ENCODE measurements around the gene RCC1.
"Not testable (repeated sequence)": the region's sequence is repeated elsewhere in the genome, so short reads cannot be mapped to it uniquely, and the experiment has no call there.

The RCC1 gene

GRCh38 chr1:28548318-28548717 lies 42.5 kb downstream of the RCC1 start:
- DNase-seq (ENCODE audit: low read depth) = no peak

GRCh38 chr1:28551381-28551780 lies 45.5 kb downstream of the RCC1 start:
- no peak for DNase-seq (ENCODE audit: low read depth)

- peak; percentile 96 for DNase-seq (ENCODE audit: low read depth)
These were observed 47.2 kb downstream of the RCC1 start, which contains the start of gene TRNAU1AP for GRCh38 chr1:28552758-28553663. Gene TRNAU1AP (plus strand): TSS chr1:28553085. CDS start chr1:28553111, 26 bp downstream.

- no peak for DNase-seq (ENCODE audit: low read depth)
These were observed 55.0 kb downstream of the RCC1 start for GRCh38 chr1:28560886-28561285.

GRCh38 chr1:28564310-28564709 lies 58.5 kb downstream of the RCC1 start:
- DNase-seq (ENCODE audit: low read depth) = no peak

GRCh38 chr1:28565040-28565439 lies 59.2 kb downstream of the RCC1 start:
- DNase-seq (ENCODE audit: low read depth) = no peak

GRCh38 chr1:28565726-28566125 lies 59.9 kb downstream of the RCC1 start:
- DNase-seq (ENCODE audit: low read depth) = no peak

GRCh38 chr1:28566931-28567330 lies 61.1 kb downstream of the RCC1 start:
- no peak for DNase-seq (ENCODE audit: low read depth)

- no peak for DNase-seq (ENCODE audit: low read depth)
These were observed 66.1 kb downstream of the RCC1 start for GRCh38 chr1:28571911-28572310.

- not testable (repeated sequence) for DNase-seq (ENCODE audit: low read depth)
These were observed 67.0 kb downstream of the RCC1 start for GRCh38 chr1:28572891-28573290.

GRCh38 chr1:28573564-28573963 lies 67.7 kb downstream of the RCC1 start:
- DNase-seq (ENCODE audit: low read depth) = no peak

GRCh38 chr1:28577052-28577678 lies 71.3 kb downstream of the RCC1 start:
- DNase-seq (ENCODE audit: low read depth) = no peak

GRCh38 chr1:28577738-28578536 lies 72.1 kb downstream of the RCC1 start:
- DNase-seq (ENCODE audit: low read depth) = no peak

GRCh38 chr1:28578696-28579218 lies 72.9 kb downstream of the RCC1 start:
- DNase-seq (ENCODE audit: low read depth) = no peak

- DNase-seq (ENCODE audit: low read depth) = no peak
These were observed 73.6 kb downstream of the RCC1 start for GRCh38 chr1:28579401-28579800.

- peak; percentile 53 for DNase-seq (ENCODE audit: low read depth)
These were observed 75.1 kb downstream of the RCC1 start for GRCh38 chr1:28580722-28581530.

GRCh38 chr1:28581531-28582247 lies 75.8 kb downstream of the RCC1 start:
- peak; percentile 91 for DNase-seq (ENCODE audit: low read depth)

- no peak for DNase-seq (ENCODE audit: low read depth)
These were observed 76.4 kb downstream of the RCC1 start for GRCh38 chr1:28582248-28582615.

- DNase-seq (ENCODE audit: low read depth) = not testable (repeated sequence)
These were observed 80.9 kb downstream of the RCC1 start for GRCh38 chr1:28586585-28587391.

Data from stimulated activated CD4-positive, alpha-beta T cell treated with anti-CD3 and anti-CD28 coated beads, Interleukin-2, amount 100 ng/mL, for 4 hours (primary cell).